NCI-H2171 treated with DMSO at 0.1 percent for 48 hours (cell line): Measurements from ENCODE around the gene RBPJ.
"Not testable (repeated sequence)": the region's sequence is repeated elsewhere in the genome, so short reads cannot be mapped to it uniquely, and the experiment has no call there.

Experiments used
- DNase-seq: peaks from one replicate; lab custom pipeline; 2025; lab: John Stamatoyannopoulos, UW

RBPJ gene

DNA sequence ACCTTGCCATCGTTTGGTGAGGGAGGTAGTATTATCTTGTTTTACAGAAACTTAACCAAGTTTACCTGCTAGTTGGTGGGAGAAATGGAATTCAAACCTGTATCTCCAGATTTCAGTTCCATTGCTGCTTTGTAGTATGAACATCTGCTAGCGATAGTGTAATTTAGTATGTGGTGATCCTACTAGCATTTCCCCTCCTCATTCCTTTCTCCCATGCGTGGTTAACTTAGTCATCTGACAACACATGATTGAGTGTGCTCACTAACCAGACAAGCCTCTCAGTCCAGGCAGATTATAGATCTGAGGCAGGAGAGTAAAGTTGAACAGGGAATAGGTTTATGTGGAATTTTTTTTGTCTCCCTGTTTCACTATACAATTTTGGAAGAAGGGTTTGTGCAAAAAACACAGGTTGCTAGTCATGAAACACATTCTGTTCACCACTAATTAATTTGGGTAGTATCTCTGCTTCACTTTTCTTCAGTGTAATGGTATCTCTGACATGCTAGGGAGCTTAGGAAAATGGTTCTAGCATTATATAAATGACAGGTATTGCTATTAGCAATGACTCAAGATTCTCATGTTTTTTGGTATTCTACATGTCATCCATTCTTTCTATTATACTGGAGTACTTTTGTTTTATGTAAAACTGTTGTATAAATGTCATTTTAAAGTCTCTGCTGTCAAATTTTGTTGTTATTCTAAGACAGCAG is 21.7 kb downstream of the RBPJ start:
- peak; percentile 12 for DNase-seq

- DNase-seq, result no peak
Observed at GRCh38 chr4:26343038-26343398, 22.2 kb downstream of the RBPJ start.

- peak; percentile 19 for DNase-seq
Observed at GRCh38 chr4:26344901-26345564, 24.2 kb downstream of the RBPJ start.

GRCh38 chr4:26345565-26345938 is 24.7 kb downstream of the RBPJ start:
- no peak for DNase-seq

- DNase-seq, result no peak
Observed at GRCh38 chr4:26346203-26346620, 25.4 kb downstream of the RBPJ start.

DNA sequence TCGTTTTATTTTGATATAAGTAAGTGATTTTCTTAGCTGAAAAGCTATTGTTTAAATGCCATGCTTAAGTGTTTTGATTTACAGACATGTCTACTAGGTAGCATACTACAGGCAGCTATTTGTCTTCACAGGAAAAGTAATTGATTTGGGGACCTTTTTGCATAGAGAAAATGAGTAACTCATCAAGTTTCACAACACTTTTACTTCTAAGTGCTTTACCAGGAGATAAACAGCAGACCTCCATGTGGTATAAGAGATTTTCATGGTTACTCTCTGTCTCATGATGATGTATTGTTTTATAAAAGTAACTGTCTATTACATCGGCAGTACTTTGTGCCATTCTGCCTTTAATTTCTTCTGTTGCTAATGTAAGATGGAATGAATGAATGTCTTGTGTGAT is 28.7 kb downstream of the RBPJ start:
- DNase-seq, result no peak

- no peak for DNase-seq
Observed at GRCh38 chr4:26351685-26352084, 30.9 kb downstream of the RBPJ start.

DNA sequence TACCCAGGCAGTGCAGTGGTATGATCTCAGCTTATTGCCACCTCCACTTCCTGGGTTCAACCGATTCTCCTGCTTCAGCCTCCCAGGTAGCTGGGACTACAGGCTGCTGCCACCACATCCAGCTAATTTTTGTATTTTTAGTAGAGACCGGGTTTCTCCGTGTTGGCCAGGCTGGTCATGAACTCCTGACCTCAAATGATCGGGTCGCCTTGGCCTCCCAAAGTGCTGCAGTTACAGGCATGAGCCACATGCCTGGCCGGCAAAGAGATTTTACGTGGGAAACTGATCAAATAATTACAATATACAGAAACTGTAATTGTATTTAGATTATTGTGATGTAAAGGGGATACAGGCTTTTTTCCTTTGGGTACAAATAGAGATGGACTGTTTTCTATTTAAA is 33.7 kb downstream of the RBPJ start:
- no peak for DNase-seq

- no peak for DNase-seq
Observed at GRCh38 chr4:26355392-26356052, 34.7 kb downstream of the RBPJ start.

- DNase-seq, result no peak
Observed at GRCh38 chr4:26356081-26356501, 35.3 kb downstream of the RBPJ start.

DNA sequence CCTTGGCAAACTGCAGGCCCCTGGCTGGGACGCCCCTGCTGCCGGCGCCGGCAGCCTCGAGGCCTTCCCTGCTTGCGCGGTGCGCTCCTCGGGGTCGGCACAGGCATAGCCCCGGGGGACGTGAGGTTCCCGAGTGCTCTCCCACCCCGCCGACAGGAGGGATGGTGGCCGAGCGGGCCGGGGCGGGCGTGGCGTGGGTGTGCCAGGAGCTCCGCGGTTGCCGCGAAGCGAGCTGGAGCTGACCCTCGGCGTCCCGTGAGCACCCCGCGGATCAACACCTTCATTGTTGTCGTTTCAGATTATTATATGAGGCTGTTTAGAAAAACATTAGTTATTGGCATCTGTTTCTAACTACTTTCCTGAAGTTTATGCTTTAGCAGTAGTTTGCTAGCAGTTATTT is 38.7 kb downstream of the RBPJ start:
- not testable (repeated sequence) for DNase-seq

GRCh38 chr4:26360273-26360672 is 39.5 kb downstream of the RBPJ start:
- DNase-seq, result no peak

- DNase-seq, result no peak
Observed at GRCh38 chr4:26360864-26361263, 40.0 kb downstream of the RBPJ start.

DNA sequence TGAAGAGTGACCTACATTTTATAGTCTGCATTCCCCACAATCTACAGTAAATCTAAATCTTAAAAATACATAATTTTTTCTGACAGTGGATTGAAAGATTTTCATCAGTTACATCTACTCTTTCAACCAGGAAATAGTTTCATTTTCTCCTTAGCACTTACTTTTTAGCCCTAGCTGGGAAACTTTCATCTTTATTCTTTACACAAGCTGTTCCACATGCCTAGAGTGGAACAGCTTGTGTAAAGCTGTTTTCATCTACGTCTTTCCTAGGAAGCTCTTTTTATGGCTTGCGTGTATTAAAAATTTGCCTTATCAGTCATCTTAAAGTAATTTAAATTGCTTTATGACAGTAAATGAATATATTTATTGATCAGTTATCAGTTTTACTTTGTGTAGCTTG is 40.5 kb downstream of the RBPJ start:
- no peak for DNase-seq

DNA sequence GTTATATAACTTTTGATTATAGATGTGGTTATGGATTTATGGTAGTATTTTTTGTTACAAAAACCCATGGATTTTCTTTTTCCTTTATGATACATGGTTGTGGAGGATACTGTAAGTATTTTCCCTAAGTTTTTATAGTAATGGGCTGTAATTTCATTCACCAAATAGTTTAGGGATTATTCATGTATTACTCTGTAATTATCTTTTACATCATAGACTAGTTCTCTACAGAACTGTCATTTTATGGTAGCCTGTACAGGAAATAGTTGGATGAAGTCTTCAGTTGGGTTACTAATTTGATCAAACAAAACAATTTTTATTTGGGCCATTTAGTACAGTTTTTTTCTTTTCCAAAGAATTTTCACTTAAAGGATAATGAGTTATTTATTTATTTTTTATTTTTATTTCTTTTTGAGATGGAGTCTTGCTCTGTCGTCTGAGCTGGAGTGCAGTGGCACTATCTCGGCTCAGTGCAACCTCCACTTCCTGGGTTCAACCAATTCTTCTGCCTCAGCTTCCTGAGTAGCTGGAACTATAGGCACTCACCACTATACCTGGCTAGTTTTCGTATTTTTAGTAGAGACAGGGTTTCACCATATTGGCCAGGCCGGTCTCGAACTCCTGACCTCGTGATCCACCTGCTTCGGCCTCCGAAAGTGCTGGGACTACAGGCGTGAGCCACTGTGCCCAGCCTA is 42.1 kb downstream of the RBPJ start:
- no peak for DNase-seq

- no peak for DNase-seq
Observed at GRCh38 chr4:26365537-26366150, 44.8 kb downstream of the RBPJ start.

DNA sequence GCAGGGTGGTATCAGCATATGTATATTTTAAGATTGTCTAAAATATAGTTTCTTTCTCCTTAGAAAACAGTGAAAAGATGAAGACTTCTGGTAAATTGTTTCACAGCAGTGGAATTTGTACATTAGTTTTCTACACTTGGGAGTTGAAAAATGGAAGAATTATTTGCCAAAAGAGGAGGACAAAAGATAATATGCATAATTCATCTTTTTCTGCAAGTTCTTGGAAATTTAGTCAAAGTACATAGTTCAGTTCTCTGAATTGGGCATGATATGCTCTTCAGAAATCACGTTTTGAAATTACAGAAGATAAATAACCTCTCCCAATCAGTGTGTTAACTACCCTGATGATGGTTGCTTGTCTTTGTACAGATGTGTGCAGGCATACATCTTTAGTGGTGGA is 47.0 kb downstream of the RBPJ start:
- no peak for DNase-seq

DNA sequence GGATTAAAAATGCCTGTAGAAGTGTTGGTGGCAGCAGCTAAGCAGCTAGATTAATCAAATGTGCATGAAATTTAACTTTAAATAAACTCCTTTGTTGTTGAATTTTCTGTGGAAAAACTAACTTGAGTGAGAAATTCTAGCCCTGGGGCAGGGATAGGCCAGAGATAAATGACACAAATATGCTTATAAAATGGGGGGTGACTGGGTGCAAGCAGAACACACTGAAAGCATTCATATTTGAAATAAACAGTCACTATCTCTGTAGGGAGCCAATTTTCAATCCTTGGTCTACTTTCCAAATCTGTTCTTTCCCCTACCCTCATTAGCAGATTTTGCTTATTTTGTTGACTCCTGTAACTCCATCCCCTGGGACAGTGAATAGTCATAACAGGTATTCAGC is 47.9 kb downstream of the RBPJ start:
- no peak for DNase-seq

DNA sequence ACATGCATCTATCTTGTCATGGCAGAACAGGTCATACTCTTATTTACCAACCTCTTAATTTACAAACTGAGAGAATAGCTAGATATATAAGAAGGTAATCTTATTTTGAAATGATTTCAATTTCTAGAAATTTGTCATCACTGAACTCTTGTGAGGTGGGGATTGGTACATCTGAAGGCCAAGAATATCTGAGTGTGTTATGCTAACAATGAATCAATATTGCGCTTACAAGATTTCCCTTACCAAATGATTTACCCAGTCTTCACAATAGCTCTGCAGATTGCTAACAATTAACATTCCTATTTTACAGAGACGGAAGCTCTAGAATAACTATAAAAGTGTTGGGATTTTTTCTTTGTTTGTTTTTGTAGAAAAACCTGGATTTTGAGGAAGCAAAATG is 48.3 kb downstream of the RBPJ start:
- DNase-seq, result no peak

DNA sequence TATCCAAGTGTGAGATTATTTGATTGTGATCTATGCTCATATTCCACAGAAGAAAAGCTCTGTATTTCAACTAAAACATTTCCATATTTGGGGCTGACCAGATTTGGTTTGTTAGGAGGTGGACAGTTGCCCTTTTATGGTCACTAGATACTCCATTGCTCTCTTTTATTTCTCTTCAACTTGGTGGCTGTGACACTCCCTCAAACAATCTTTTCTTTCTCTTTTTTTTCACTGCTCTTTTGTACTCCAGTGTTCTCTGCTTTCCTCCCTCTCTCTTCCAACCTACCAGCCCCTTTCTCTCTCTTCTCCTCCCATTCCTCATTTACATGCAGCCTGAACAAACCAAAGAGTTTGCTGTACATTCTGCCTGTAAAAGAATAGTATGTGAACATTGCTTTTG is 48.8 kb downstream of the RBPJ start:
- DNase-seq, result no peak

DNA sequence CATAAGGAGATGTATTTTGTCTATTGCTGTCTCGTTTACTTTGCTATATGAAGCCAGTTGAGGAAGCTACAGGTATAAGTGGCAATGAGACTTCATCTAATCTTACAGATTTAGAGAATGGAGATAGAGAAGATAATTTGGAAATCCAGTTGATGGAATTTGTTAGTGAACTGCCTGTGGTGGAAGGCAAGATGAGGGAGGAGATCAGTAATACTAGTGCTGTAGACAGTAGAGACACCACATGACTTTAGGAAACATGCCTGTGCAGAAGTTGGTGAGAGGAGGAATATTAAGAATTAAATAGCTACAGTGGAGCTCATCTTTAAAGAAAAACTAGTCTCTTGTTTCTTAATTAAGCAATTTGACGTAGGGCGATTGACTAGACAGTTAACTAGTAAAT is 51.3 kb downstream of the RBPJ start:
- no peak for DNase-seq

DNA sequence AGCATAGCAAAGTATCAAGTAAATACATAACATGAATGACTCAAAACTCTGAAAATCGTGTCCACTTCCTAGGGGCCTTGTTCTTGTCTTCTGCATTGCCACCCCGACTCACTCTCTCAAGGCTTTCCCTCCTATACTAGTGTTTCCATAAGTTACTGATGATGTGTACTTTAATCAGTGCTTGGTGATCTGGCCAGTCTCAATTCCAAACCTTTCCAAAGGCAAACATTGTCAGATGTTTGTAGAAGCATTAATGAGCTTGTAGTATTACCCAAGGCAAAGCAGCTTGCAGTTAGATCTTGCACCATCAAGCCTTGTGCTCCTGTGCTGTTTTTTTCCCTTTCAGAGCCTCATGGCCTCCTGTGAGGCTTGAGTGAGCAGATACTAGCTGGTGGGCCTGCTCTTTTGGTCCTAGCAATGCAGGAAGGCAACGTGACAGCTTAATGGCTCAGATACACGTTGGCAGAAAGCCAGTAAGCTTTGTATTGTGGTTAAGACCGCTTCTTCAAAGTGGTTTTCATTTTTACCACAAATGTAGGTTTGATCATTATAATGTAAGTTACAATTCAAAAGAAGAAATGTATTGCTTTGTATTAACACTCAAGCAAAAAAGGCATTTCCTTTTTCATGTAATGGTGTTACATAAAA is 51.8 kb downstream of the RBPJ start:
- peak; percentile 2 for DNase-seq
